GM12878 (cell line): ENCODE data around the gene IRF7. TPM values are rescaled to one million over a fixed set of nuclear protein-coding genes. Genes with fewer than 3 reads are reported as not detected.

Experiments used
- ATAC-seq: fragments of 200-7000 bp; cut with Tn5 transposase; 3 replicates; pipeline ENCODE4 v1.9.1; 2020; ENCODE audit warnings: mild to moderate bottlenecking, moderate library complexity
- BruUV-seq: library from RNA; stranded (reverse); fragments of 400-500 nt; replicated peaks from 2 replicates; lab custom pipeline; 2021; lab: Mats Ljungman, UMichigan
- CTCF ChIA-PET: fragments of 300-600 bp; sonication (Branson Sonifier 250); formaldehyde crosslinking; extraction: SDS; loops from one replicate; lab custom pipeline; 2021; ENCODE audit warnings: inconsistent platforms; lab: Yijun Ruan, JAX
- POLR2A ChIA-PET: fragments of 350-600 bp; formaldehyde crosslinking; extraction: SDS; loops from one replicate; lab custom pipeline; 2021; ENCODE audit warnings: inconsistent platforms; lab: Charles Lee
- RAD21 ChIA-PET: fragments of 300-600 bp; sonication (Branson Sonifier 250); formaldehyde crosslinking; loops from one replicate; lab custom pipeline; 2023; ENCODE audit warnings: antibody characterized with exemption; ENCODE audit not compliant: unreplicated experiment; lab: Charles Lee
- SMC1A ChIA-PET: fragments of 300-600 bp; sonication (Branson Sonifier 250); formaldehyde crosslinking; loops from one replicate; lab custom pipeline; 2023; ENCODE audit not compliant: unreplicated experiment, uncharacterized antibody; lab: Charles Lee
- DNase-seq: peaks from one replicate; pipeline ENCODE4 v3.0.0-alpha.2; 2011; ENCODE audit warnings: low read depth, low spot score
- FAIRE-seq: peaks from 3 replicates; lab custom pipeline; 2011; peaks lifted over from hg19 to GRCh38; lab: Jason Lieb, UNC
- H2AFZ ChIP-seq: 2 replicates; pipeline ENCODE4 v1.6.0; 2011; ENCODE audit warnings: low read depth, low read length, control low read depth; ENCODE audit not compliant: control insufficient read depth
- H3K27ac ChIP-seq: 2 replicates; pipeline ENCODE4 v1.5.1; 2011; ENCODE audit warnings: control low read depth; ENCODE audit not compliant: control insufficient read depth, insufficient read depth
- H3K27me3 ChIP-seq, 2 experiments: replicated peaks in 1 of 2; 2 replicates each; pipeline versions ENCODE4 v1.6.0 to v1.6.1; 2011; ENCODE audit warnings: low read length in 1 of 2; ENCODE audit not compliant: control insufficient read depth in 2 of 2, insufficient read depth in 2 of 2
- H3K36me3 ChIP-seq, 2 experiments: 2 replicates each; pipeline ENCODE4 v1.5.1; 2011; ENCODE audit warnings: low read length in 1 of 2; ENCODE audit not compliant: control insufficient read depth in 2 of 2, insufficient read depth in 2 of 2
- H3K4me1 ChIP-seq: 2 replicates; pipeline ENCODE4 v1.6.1; 2011; ENCODE audit warnings: mild to moderate bottlenecking, low read length, moderate library complexity, mixed read lengths; ENCODE audit not compliant: control insufficient read depth, insufficient read depth
- H3K4me2 ChIP-seq: 2 replicates; pipeline ENCODE4 v1.6.0; 2011; ENCODE audit warnings: control low read depth; ENCODE audit not compliant: control insufficient read depth, insufficient read depth
- H3K4me3 ChIP-seq: fragments of 200-600 bp; sonication (generic); 2 replicates; pipeline ENCODE4 v1.5.1; 2016
- H3K79me2 ChIP-seq: 2 replicates; pipeline ENCODE4 v1.6.0; 2011; ENCODE audit warnings: low read length; ENCODE audit not compliant: control insufficient read depth, insufficient read depth
- H3K9ac ChIP-seq: 2 replicates; pipeline ENCODE4 v1.8.0; 2011; ENCODE audit warnings: low read length, control low read depth, mixed read lengths; ENCODE audit not compliant: control insufficient read depth, insufficient read depth
- H3K9me3 ChIP-seq: replicated peaks from 3 replicates; pipeline ENCODE4 v1.5.1; 2011; ENCODE audit warnings: mild to moderate bottlenecking, low read length; ENCODE audit not compliant: control insufficient read depth, insufficient read depth
- H4K20me1 ChIP-seq: 2 replicates; pipeline ENCODE4 v1.6.0; 2011; ENCODE audit not compliant: control insufficient read depth, insufficient read depth
- BACH1 ChIP-seq: fragments of 450-650 bp; IDR thresholded peaks from 2 replicates; pipeline ENCODE4 v1.6.1; 2017; ENCODE audit warnings: mild to moderate bottlenecking, borderline replicate concordance
- IKZF1 ChIP-seq: fragments of 450-650 bp; conservative IDR thresholded peaks from 2 replicates; pipeline ENCODE4 v1.6.1; 2017; ENCODE audit warnings: antibody characterized with exemption, mild to moderate bottlenecking
- IRF4 ChIP-seq: IDR thresholded peaks from 2 replicates; pipeline ENCODE4 v1.6.1; 2011; ENCODE audit warnings: low read depth, low read length
- MEF2B ChIP-seq: fragments of 450-650 bp; IDR thresholded peaks from 2 replicates; pipeline ENCODE4 v1.6.1; 2018; ENCODE audit warnings: mild to moderate bottlenecking, moderate library complexity; ENCODE audit not compliant: partially characterized antibody, poor library complexity, severe bottlenecking
- PML ChIP-seq: IDR thresholded peaks from 2 replicates; pipeline ENCODE4 v1.6.1; 2012; ENCODE audit warnings: low read length, inconsistent platforms
- TAF1 ChIP-seq: IDR thresholded peaks from 2 replicates; pipeline ENCODE4 v1.6.1; 2011; ENCODE audit warnings: mild to moderate bottlenecking, low read depth, low read length, borderline replicate concordance
- WGBS: methylation state at CpG from one replicate; pipeline ENCODE4 v1.1.6; 2016; ENCODE audit warnings: low lambda C conversion rate; ENCODE audit not compliant: insufficient replicate concordance, insufficient coverage; ENCODE audit errors: missing lambda C conversion rate; 5-methylcytosine and 5-hydroxymethylcytosine counted together
- in situ Hi-C: fragments of 300-500 bp; cut with MboI; formaldehyde crosslinking; loops from 9 replicates; pipeline ENCODE4 v1.14.3; 2018; ENCODE audit warnings: mixed read lengths
- intact Hi-C: fragments of 100-400 bp; cut with micrococcal nuclease; formaldehyde crosslinking; loops from one replicate; pipeline ENCODE4 v1.14.2; 2022; ENCODE audit not compliant: unreplicated experiment
- polyA plus RNA-seq, 11 experiments: library from polyadenylated mRNA; depleted of rRNA in 4 of 11; unstranded in 6 of 11; stranded (reverse) in 5 of 11; fragments of >200 nt; fragmentation: Nextera tagmentation in 4 of 11; fragmentation: Illumina TruSeq in 1 of 11; extraction: Ambion mirVana in 4 of 11; extraction: Trizol in 1 of 11; gene quantifications; 1 replicate in 1 of 11; 2 replicates in 10 of 11; pipeline versions ENCODE4 v1.2.1 to v1.2.3, GENCODE V29; 2011 to 2016; ENCODE audit warnings: inconsistent platforms in 2 of 11, missing spikeins in 2 of 11, low read depth in 1 of 11
- total RNA-seq, 4 experiments: library from RNA; depleted of rRNA in 3 of 4; stranded (reverse); fragments of >200 nt in 3 of 4; fragmentation: Illumina TruSeq in 1 of 4; extraction: Trizol in 1 of 4; gene quantifications; 2 replicates each; pipeline versions ENCODE4 v1.2.1 to v1.2.3, GENCODE V29; 2013 to 2021
- TF ChIP-seq, protein P1 (sequence below): fragments of 450-650 bp; IDR thresholded peaks from 2 replicates; pipeline ENCODE4 v1.6.1; 2017; ENCODE audit warnings: mild to moderate bottlenecking, moderate library complexity

The IRF7 gene
- total and polyA plus RNA-seq, 10 of the 15 experiments (the other 5 are each of a cell fraction or from before 2014, with no cell fraction given): 4.4 to 141 (median 67.6) TPM

DNA sequence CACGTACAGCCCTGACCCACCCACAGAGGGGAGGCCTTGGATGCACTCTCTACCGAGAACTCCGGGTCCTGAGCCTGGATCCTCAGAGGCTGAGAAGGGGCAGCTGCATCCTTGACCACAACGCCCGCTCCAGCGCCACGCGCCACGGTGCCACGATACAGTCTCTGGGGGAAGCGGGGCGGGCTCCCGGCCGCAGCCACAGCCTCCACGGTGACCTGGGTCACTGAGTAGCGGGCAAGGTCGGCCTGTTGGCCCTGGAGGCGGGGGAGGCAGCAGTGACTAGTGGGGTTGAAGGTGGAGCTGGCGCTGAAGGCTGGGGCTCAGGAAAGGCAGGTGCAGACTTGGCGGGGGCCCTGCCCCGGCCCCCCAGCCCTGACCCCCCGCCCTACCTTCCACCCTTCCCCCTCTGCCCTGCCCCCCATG, 3.9 kb upstream of the IRF7 start:
- ChIA-PET SMC1A (no interaction called here), RAD21 (no interaction called here), CTCF (no interaction called here), POLR2A (interaction anchor here (0.5 kb wide), 1 partner anchor 106 kb away, joined by 4 read pairs; no protein-coding TSS in a partner anchor)
- peaks cover 11% of the 10 kb centered on the region for H3K79me2 ChIP-seq
- H3K27me3 ChIP-seq: no peaks in the 10 kb centered on the region
- no peak overlapping the region for H3K27ac ChIP-seq
- ATAC-seq: no peak
- intact Hi-C loops (loop anchor here (5.0 kb wide), 1 partner anchor 103 kb away; no protein-coding TSS in a partner anchor), in situ Hi-C loops (no loop called here)
- H3K4me3 ChIP-seq: no peak overlapping the region
- H3K36me3 ChIP-seq: no peaks in the 10 kb centered on the region; a peak in 1 of 4 replicates
- H3K4me1 ChIP-seq: peaks cover 4% of the 10 kb centered on the region
- no peaks in the 10 kb centered on the region for H3K9me3 ChIP-seq
- H3K9ac ChIP-seq: no peak overlapping the region
- no peak overlapping the region for H3K4me2 ChIP-seq
- DNase-seq: no peak
- 89% methylated on average over 20 of the region's 22 CpGs for WGBS
- TF ChIP-seq TAF1 (no peak), BACH1 (no peak), MEF2B (no peak), IRF4 (no peak), PML (no peak), IKZF1 (no peak)
- TF ChIP-seq, protein P1, sequence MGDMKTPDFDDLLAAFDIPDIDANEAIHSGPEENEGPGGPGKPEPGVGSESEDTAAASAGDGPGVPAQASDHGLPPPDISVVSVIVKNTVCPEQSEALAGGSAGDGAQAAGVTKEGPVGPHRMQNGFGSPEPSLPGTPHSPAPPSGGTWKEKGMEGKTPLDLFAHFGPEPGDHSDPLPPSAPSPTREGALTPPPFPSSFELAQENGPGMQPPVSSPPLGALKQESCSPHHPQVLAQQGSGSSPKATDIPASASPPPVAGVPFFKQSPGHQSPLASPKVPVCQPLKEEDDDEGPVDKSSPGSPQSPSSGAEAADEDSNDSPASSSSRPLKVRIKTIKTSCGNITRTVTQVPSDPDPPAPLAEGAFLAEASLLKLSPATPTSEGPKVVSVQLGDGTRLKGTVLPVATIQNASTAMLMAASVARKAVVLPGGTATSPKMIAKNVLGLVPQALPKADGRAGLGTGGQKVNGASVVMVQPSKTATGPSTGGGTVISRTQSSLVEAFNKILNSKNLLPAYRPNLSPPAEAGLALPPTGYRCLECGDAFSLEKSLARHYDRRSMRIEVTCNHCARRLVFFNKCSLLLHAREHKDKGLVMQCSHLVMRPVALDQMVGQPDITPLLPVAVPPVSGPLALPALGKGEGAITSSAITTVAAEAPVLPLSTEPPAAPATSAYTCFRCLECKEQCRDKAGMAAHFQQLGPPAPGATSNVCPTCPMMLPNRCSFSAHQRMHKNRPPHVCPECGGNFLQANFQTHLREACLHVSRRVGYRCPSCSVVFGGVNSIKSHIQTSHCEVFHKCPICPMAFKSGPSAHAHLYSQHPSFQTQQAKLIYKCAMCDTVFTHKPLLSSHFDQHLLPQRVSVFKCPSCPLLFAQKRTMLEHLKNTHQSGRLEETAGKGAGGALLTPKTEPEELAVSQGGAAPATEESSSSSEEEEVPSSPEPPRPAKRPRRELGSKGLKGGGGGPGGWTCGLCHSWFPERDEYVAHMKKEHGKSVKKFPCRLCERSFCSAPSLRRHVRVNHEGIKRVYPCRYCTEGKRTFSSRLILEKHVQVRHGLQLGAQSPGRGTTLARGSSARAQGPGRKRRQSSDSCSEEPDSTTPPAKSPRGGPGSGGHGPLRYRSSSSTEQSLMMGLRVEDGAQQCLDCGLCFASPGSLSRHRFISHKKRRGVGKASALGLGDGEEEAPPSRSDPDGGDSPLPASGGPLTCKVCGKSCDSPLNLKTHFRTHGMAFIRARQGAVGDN: no peak
- H2AFZ ChIP-seq: no peak overlapping the region
- no TSS peak for BruUV-seq
- no peak for FAIRE-seq
- no peaks in the 10 kb centered on the region for H4K20me1 ChIP-seq
